Medulla oblongata (tissue), 1 donor: ENCODE results near the gene IL16.

Experiments used
- DNase-seq: peaks from one replicate; pipeline ENCODE4 v3.0.0-alpha.2; 2015; ENCODE audit errors: extremely low spot score

IL16 gene

DNA sequence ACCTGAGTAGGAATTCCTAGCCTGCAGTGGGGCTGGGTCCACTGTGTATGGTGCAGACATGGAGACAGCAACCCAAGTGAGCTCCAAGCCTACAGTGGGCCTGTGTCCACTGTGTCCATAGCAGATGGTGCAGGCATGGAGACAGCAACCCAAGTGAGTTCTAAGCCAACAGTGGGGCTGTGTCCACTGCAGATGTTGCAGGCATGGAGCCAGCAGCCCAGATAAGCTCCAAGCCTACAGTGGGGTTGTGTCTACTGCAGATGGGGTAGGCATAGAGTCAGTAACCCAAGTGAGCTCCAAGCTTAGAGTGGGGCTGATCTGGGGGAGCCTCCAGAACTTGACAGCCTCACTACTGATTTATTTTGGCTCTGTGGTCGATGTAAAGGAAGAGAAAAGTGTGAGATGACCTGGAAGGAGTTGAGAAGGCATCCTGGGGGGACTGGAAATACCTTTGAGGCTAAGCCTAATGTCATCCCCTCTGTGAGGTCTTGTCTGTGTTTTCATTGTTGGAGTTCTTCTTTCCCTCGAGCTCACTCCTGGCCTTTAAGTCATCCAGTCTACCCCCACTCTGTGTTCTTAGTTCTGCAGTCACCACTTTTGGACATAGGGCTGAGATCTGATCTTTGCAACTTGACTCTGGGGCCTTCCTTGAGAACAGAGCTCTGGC lies 22.4 kb upstream of the IL16 start:
- DNase-seq: no peak

GRCh38 chr15:81174792-81175327 lies 21.8 kb upstream of the IL16 start:
- DNase-seq: no peak

DNA sequence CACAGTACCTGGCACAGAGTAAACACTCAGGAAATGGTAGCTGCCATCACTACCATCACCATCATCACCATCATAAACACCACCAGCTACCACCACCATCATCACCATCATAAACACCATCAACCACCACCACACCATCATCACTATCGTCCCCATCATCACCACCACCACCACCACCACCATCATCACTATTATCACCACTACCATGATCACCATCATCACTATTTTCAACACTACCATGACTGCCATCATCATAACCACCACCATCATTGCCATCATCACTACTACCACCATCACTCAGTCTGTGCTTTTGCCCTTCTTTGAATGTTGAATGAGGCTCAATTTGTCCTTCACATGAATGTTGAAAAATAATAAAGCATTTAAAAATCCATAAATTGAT lies 21.2 kb upstream of the IL16 start:
- no peak for DNase-seq

GRCh38 chr15:81176291-81176893 lies 20.3 kb upstream of the IL16 start:
- no peak for DNase-seq

DNA sequence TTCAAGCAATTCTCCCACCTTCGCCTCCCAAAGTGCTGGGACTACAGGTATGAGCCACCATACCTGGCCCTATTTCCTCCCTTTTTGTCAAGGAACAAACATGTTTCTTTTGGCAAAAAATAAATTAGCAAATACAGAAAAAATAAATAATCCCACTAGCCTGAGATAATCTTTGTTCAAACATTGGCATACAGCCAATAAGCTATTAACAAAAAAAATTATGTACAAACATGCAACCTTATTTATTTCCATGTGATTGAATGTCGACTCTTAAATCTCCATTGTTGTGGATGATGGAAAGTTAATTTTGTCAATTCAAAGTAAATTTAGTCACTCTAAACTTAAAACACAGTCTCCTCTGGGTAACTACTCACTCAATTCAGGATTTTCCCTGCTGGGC lies 18.3 kb upstream of the IL16 start:
- no peak for DNase-seq

DNA sequence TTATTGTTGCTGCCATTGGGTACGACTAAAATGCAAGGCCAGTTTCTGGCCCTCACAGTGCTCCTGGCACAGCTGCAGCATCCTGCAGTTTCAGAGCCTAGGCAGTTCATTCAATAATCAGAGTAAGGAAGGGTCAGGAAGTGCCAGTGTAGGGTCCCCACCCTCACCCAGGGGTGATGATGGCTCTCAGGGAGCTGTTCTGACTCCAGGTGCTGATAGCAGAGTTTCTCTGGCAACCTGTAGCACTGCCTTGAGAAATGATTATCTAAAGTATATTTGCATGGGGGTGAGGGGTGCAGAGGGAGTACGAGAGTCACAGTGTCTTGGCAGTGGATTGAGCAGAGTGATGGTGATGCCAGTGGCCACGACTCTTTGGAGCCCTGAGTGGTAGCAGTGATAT lies 15.5 kb upstream of the IL16 start:
- DNase-seq: no peak

DNA sequence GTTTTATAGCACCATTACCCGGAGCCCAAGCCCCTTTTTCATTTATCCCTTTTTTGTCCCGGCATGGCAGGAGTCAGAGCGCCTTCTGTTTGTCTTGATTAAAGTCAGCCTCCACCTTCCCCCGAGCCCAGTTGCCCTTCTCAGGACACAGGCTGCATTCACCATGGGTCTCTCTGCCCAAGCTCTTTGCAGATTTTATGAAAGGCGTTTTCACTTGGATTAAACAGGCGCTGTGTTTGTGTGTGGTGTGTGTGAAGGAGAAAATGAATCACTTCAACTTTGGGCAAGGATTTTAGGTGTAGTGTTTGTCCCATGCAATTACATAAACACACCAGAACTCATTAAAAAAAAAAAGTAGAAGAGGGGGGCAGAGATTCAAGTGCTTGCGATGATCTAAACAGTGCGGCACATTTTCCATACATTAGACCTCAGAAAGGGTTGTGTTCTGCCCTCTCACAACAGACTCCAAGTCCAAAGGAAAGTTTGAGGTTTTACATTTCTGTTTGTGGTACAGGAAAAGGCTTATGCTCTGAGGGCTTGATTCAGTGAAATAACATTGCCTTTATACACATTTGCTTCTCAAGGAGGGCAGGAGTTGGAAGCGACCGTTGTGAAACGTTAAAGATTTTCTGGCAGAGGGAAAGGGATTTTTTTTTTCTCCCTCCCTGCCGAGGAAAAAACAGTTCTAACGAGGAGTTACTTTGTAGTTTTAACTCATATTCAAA lies 14.5 kb upstream of the IL16 start:
- DNase-seq: peak; percentile 70

DNA sequence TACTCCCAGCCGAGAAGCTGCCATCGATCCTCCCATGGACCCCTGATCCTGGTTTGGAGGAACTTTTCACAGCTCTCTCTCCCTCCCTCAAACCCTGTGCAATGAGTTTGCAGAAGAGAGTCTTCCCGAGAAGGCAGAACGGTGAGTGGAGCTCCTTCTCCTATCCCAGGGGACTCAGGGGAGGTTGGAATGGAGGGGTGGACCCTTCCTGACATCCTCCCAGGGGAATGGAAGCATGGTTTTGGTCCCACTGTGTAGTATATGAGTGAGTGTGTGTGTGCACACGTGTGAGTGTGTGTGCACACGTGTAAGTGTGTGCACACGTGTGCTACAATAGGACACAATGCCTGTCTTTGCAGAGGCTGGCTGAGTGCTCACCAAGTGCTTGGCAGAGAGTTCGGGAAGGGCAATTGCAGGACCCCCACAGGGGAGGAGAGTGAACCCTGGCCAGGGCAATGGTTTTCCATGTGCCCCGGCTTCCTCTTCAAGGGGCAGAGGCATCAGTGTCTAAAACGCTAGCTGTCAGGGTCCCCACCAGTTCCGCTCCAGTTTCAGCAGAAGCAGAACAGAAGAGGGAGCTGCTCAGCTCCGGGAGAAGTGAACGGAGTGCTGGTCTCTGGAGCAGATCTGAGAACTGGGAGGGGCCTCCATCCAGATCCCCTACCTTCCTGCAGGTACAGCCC lies 13.8 kb upstream of the IL16 start:
- peak; percentile 37 for DNase-seq

DNA sequence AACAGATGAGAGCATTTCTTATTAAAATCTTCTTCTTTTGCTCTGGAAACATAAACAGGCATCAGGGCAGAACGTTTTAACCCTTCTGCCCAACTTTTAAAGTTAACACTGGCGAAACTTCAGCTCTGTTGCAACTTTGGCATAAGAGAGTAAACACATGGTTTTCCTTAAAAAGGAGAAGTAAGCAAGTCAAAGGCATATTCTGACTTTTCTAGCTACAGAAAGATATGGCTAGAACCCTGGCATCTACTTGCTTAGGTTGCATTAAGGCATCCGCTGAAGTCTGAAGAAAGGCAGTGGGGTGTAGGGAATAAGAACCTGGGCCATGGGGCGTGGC lies 13.3 kb upstream of the IL16 start:
- no peak for DNase-seq

- no peak for DNase-seq
Observed at GRCh38 chr15:81184188-81184587, 12.5 kb upstream of the IL16 start.

DNA sequence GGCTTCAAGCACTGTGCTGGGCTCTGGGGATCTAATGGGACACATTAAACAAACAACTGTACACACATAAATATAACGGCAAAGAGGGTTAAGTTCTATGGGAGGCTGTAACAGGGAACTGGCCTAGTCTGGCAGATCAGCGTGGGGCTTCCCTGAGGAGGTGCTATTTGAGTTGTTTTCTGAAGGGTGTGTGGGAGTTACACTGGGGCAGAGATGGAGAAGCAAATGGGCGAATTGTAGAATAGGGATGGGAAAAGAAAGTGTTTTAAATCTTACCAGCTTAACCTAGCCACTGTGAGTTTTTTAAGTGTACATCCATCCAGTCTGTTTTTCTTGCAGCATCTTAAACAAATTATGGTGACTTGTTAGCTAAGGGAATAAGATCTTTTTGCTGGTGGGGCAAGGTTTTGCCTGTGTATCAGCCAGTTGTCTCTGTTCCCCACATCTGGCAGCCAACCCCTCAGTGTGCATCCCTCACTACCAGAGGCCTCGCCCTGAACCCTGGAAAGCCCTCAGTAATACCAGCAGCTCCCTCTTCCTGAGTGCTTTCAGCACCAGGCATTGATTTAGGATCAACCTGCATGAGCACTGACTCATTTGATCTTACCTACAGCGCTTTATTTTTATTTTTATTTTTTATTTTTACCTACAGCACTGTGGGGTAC lies 10.9 kb upstream of the IL16 start:
- no peak for DNase-seq

DNA sequence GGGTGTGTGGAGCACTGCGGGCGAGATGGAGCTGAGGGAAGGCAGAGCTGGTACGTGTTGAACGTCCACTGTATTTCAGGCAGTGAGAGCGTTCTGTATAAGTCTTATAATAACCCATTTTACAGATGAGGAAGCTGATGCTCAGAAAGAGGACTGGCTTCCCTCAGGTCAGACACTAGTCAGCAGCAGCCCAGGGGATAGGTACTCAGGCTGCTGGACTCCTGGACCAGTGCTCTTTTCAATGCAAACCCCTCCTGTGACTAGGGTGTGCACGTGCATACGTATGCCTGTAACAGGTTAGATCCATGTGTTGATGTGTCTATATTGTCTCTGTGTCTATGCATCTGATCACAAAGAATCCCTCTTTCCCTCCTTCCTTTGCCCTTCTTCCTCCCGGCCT lies 8.3 kb upstream of the IL16 start:
- DNase-seq: no peak

DNA sequence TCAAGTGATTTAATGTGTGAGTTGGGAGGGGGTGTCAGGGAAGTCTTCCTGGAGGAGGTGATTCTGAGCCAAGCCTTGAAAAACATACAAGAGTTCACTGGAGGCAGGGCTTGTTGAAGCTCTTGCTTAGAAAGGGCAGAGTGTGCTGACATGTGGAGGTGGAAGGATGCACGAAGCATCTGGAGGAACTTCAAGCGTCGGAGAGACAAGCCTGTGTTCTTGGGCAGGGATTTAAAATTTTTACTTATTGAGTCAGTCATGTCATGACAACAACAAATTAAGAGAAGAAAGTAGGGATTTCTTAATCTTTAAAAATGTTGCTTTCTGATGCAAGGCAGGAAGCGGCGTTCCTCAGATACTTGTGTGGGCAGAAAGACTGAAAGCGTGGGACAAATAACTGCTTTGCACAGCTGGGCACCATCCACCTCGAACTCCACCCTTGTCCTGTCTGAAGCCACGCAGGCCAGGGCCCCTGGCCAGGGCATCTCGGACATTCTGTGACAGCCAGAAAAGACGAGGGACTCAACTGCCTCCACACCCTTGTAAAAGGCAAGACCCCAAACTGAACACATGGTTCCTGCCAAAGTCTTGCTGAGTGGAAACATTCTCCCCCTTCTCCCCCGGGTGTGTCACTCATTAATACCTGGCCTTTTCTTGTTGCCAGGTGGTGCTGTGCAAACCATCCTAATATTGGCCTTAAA lies 6.9 kb upstream of the IL16 start:
- no peak for DNase-seq

DNA sequence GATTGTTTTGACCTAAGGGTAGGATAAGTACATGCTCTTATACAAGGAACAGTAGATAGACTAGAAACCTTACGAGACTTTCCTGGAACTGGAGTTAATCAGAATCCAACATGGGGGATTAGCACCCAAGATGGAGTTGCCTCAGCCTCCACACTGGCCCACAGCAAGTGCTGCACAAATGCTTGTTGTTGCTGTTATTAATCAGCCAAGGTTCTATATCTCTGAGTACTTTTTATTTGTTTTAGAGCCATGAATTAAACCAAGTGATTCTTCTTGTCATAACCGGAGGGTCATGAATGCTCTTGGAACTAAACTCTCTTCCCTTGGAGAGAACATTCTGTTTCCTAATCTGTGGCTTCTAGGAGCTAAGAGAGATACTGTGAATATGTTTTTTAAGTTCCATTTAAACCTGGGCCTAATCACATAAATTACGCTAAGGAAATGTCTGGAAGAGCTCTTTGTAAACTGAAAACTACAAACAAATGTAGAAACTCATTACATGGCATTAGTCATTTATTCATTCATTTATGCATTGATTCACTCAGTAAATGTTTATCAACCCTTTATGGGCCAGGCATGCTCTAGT lies 5.7 kb upstream of the IL16 start:
- DNase-seq: no peak

DNA sequence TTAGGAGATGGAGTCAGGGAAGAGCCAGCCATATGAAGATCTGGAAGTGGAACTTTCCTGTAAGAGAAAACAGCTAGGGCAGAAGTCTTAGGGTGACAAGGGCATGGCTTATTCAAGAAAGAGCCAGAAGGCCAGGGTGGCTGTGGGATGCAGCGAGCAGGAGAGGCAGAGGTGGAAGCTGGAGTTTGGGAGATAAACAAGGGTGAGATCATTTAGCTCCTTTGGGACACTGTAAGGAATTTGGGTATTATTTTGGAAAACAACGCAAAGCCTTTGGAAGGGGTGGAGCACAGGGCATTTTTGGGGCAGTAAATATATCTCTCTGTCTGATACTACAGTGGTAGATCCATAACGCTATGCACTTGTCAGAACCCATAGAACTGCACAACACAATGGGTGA lies 5.0 kb upstream of the IL16 start:
- DNase-seq: no peak

GRCh38 chr15:81194723-81195122 lies 2.0 kb upstream of the IL16 start:
- no peak for DNase-seq

GRCh38 chr15:81195339-81195864 lies 1.3 kb upstream of the IL16 start:
- DNase-seq: peak; percentile 54

DNA sequence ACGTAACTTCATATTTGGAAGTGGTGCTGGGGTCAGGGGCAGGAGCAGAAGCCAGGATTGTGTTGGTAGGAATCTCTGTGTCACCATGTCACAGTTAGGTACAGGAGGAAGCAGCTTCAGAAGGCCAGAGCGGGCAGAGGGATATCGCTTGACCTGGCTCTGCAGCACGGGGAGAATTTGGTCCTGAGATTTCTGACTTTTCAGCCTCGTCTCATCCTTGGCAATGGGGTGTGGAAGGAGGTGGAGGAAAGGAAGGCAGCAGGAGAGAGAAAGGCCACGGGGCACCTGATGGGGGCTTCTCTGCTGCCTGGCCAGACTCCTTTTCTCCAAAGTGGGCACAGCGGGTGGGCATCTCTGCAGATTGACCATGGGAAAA lies 564 bp downstream of the IL16 start:
- no peak for DNase-seq

GRCh38 chr15:81197688-81198281 lies 1.1 kb downstream of the IL16 start:
- DNase-seq: no peak

GRCh38 chr15:81199031-81199779 lies 2.5 kb downstream of the IL16 start:
- no peak for DNase-seq
